Caco-2 (cell line): Measurements from ENCODE around the gene PFKFB4. TPM values are rescaled to one million over a fixed set of nuclear protein-coding genes. Genes with fewer than 3 reads are reported as not detected.
A peak's percentile ranks its signal among the peaks of the same experiment; 100 is the strongest.

ENCODE experiments used
- BruUV-seq: library from RNA; stranded (reverse); fragments of 400-500 nt; replicated peaks from 2 replicates; lab custom pipeline; 2021; lab: Mats Ljungman, UMichigan
- CTCF ChIA-PET: fragments of 300-600 bp; sonication (Branson Sonifier 250); formaldehyde crosslinking; loops from one replicate; lab custom pipeline; 2022; ENCODE audit warnings: antibody characterized with exemption; lab: Charles Lee
- POLR2A ChIA-PET: fragments of 300-600 bp; sonication (Branson Sonifier 250); formaldehyde crosslinking; loops from one replicate; lab custom pipeline; 2022; ENCODE audit warnings: antibody characterized with exemption; lab: Charles Lee
- DNase-seq, 2 experiments: peaks; one replicate each; pipeline versions ENCODE4 v3.0.0 to v3.0.0-alpha.2; 2020 to 2022
- H3K27me3 ChIP-seq: replicated peaks from 2 replicates; pipeline ENCODE4 v1.6.0; 2011; ENCODE audit warnings: low read length; ENCODE audit not compliant: control insufficient read depth, insufficient read depth
- H3K36me3 ChIP-seq: 2 replicates; pipeline ENCODE4 v1.5.1; 2011; ENCODE audit warnings: low read length; ENCODE audit not compliant: control insufficient read depth, insufficient read depth
- H3K4me1 ChIP-seq: fragments of 250-450 bp; sonication (Bioruptor Pico); 2 replicates; pipeline ENCODE4 v1.5.1; 2020; ENCODE audit warnings: mild to moderate bottlenecking
- H3K4me3 ChIP-seq: 2 replicates; pipeline ENCODE4 v1.5.1; 2011; ENCODE audit warnings: low read depth, mild to moderate bottlenecking, control low read depth, low read length
- H3K9me3 ChIP-seq: fragments of 250-450 bp; sonication (Bioruptor Pico); 2 replicates; pipeline ENCODE4 v1.5.1; 2020; ENCODE audit warnings: mild to moderate bottlenecking, moderate library complexity
- H3K27ac Mint-ChIP-seq: one replicate; pipeline ENCODE4 v1.8.0; 2022; ENCODE audit warnings: mixed read lengths; ENCODE audit not compliant: unreplicated experiment
- H3K27me3 Mint-ChIP-seq: one replicate; pipeline ENCODE4 v1.8.0; 2022; ENCODE audit warnings: mixed read lengths; ENCODE audit not compliant: insufficient read depth, unreplicated experiment
- H3K36me3 Mint-ChIP-seq: one replicate; pipeline ENCODE4 v1.8.0; 2022; ENCODE audit warnings: mild to moderate bottlenecking, mixed read lengths; ENCODE audit not compliant: insufficient read depth, unreplicated experiment
- H3K4me1 Mint-ChIP-seq: one replicate; pipeline ENCODE4 v1.8.0; 2022; ENCODE audit warnings: low read depth, mixed read lengths; ENCODE audit not compliant: unreplicated experiment
- H3K4me3 Mint-ChIP-seq: one replicate; pipeline ENCODE4 v1.8.0; 2022; ENCODE audit warnings: mild to moderate bottlenecking, moderate library complexity, mixed read lengths; ENCODE audit not compliant: unreplicated experiment
- H3K9me3 Mint-ChIP-seq: one replicate; pipeline ENCODE4 v1.8.0; 2022; ENCODE audit warnings: mixed read lengths; ENCODE audit not compliant: unreplicated experiment
- intact Hi-C: fragments of 100-400 bp; cut with micrococcal nuclease; formaldehyde crosslinking; loops from one replicate; pipeline ENCODE4 v1.10.0; 2022; ENCODE audit not compliant: unreplicated experiment
- total RNA-seq: library from RNA; stranded (reverse); gene quantifications from 2 replicates; pipeline ENCODE4 v1.2.3, GENCODE V29; 2022
- TF ChIP-seq, protein P1 (sequence below), 2 experiments: fragments of 200-600 bp in 1 of 2; IDR thresholded peaks; 1 replicate in 1 of 2; 2 replicates in 1 of 2; pipeline versions ENCODE4 v1.5.1 to v1.8.0; 2011 to 2022; ENCODE audit warnings: antibody characterized with exemption in 1 of 2, control low read depth in 1 of 2, inconsistent platforms in 1 of 2, low read depth in 1 of 2, low read length in 1 of 2, mild to moderate bottlenecking in 1 of 2, moderate library complexity in 1 of 2; ENCODE audit not compliant: insufficient read depth in 1 of 2, severe bottlenecking in 1 of 2, unreplicated experiment in 1 of 2

Gene PFKFB4
- total RNA-seq, 1 experiment from 2014 or later: 11.2 TPM

DNA sequence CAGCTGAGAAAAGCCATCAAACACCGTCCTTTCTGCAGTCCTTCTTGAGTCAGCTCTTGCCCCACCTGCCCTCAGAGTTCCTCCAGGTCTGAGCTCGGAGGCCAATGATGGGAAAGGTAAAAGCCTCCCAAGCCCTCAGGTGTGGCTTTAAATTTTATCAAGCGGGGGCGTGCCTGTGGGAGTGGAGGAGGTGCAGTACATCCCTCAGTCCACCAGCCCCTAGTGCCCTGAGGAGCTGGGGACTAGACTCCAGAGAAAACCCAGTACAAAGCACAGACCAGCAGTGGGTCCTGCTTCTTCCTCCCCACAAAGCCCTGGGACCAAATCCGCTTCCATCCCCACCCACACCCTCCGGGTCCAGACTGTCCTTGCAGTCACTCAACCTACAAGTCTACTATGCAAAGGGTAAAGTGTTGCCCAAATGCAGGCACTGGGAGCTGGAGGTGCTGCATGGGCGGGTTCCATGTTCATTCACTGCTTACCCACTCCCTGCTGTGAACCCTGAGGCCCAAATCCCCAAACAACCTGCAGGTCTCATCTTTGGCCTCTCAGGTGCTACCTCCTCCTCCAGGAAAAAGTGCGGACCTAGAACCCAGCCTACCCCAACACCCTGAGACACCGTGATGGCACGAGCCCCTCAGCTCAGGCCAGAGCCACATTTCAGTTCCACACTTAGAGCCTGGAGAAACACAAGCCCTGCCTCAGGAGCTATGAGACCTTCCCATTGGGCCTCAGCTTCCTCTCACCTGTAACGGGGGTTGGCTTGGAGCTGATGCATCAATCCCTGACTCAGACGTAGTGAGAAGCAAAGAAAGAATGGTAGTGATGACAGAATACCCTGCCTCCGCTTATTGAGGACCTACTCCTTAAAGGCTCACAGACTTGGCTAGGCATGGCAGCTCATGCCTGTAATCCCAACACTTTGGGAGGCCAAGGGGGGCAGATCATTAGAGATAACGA is 2.4 kb downstream of the PFKFB4 start:
- Mint-ChIP-seq H3K4me3 (no peak overlapping the region), H3K27me3 (no peaks in the 10 kb centered on the region), H3K36me3 (peaks cover 8% of the 10 kb centered on the region), H3K9me3 (no peaks in the 10 kb centered on the region), H3K27ac (no peak overlapping the region), H3K4me1 (peaks cover 22% of the 10 kb centered on the region)
- CTCF ChIA-PET: interaction anchor here (0.5 to 1.5 kb wide), 2 partner anchors 153 to 439 kb away, joined by 3 to 6 read pairs; no protein-coding TSS in a partner anchor
- peaks cover 32% of the 10 kb centered on the region for H3K4me1 ChIP-seq
- POLR2A ChIA-PET: interaction anchor here (0.6 kb wide), 1 partner anchor 82 kb away, joined by 4 read pairs; no protein-coding TSS in a partner anchor
- no peaks in the 10 kb centered on the region for H3K9me3 ChIP-seq
- H3K4me3 ChIP-seq: 0 out of 2 replicates have a peak overlapping the region, but pooled peaks have one; percentile 13
- H3K36me3 ChIP-seq: no peaks in the 10 kb centered on the region; the same call in 1 of the 2 replicates
- H3K27me3 ChIP-seq: no peaks in the 10 kb centered on the region
- intact Hi-C loops: no loop called here
- TF ChIP-seq, protein P1, sequence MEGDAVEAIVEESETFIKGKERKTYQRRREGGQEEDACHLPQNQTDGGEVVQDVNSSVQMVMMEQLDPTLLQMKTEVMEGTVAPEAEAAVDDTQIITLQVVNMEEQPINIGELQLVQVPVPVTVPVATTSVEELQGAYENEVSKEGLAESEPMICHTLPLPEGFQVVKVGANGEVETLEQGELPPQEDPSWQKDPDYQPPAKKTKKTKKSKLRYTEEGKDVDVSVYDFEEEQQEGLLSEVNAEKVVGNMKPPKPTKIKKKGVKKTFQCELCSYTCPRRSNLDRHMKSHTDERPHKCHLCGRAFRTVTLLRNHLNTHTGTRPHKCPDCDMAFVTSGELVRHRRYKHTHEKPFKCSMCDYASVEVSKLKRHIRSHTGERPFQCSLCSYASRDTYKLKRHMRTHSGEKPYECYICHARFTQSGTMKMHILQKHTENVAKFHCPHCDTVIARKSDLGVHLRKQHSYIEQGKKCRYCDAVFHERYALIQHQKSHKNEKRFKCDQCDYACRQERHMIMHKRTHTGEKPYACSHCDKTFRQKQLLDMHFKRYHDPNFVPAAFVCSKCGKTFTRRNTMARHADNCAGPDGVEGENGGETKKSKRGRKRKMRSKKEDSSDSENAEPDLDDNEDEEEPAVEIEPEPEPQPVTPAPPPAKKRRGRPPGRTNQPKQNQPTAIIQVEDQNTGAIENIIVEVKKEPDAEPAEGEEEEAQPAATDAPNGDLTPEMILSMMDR (IDR thresholded peaks at IDR 0.05; ENCODE audit: insufficient read depth in 1 of 2, low read depth in 1 of 2, low read length in 1 of 2, severe bottlenecking in 1 of 2, unreplicated experiment in 1 of 2): no peak
- no TSS peak for BruUV-seq
- DNase-seq: no peak

DNA sequence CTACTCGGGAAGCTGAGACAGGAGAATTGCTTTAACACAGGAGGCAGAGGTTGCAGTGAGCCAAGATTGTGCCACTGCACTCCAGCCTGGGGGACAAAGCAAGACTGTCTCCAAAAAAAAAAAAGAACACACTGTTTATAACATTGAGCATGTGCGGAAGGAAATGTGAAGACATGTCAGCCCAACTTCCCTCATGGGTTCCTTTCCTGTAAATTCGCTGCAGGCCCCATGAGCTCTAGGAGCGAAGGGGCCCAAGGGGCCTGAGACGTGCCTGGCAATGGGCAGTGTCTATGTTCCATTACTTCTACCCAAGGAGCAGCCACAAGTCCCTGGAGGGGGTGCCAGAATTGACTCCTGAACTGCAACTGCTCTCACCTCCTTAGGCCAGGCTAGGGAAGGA is 3.2 kb downstream of the PFKFB4 start:
- H3K9me3 Mint-ChIP-seq: no peaks in the 10 kb centered on the region
- peak overlapping the region; percentile 79 for H3K27ac Mint-ChIP-seq
- TF ChIP-seq, protein P1 (IDR thresholded peaks at IDR 0.05; ENCODE audit: insufficient read depth in 1 of 2, low read depth in 1 of 2, low read length in 1 of 2, severe bottlenecking in 1 of 2, unreplicated experiment in 1 of 2): no peak
- Histone ChIP-seq H3K36me3 (no peaks in the 10 kb centered on the region; the same call in 1 of the 2 replicates), H3K4me3 (no peak overlapping the region), H3K4me1 (peaks cover 28% of the 10 kb centered on the region), H3K9me3 (no peaks in the 10 kb centered on the region), H3K27me3 (no peaks in the 10 kb centered on the region)
- no peak overlapping the region for H3K4me3 Mint-ChIP-seq
- no peaks in the 10 kb centered on the region for H3K27me3 Mint-ChIP-seq
- BruUV-seq: no TSS peak
- peaks cover 14% of the 10 kb centered on the region for H3K36me3 Mint-ChIP-seq
- intact Hi-C loops: no loop called here
- peaks cover 17% of the 10 kb centered on the region for H3K4me1 Mint-ChIP-seq
- CTCF ChIA-PET: interaction anchor here (1.5 kb wide), 1 partner anchor 153 kb away, joined by 3 read pairs; no protein-coding TSS in a partner anchor
- DNase-seq: no peak
- POLR2A ChIA-PET: no interaction called here
